Fibroblast of mammary gland (primary cell): ENCODE results near the gene FOXO6.

Experiments
- DNase-seq: peaks from one replicate; pipeline ENCODE4 v3.0.0-alpha.2; 2010; ENCODE audit warnings: low read depth
- H3K4me3 ChIP-seq: 2 replicates; pipeline ENCODE4 v1.5.1; 2011; ENCODE audit warnings: low read depth, mild to moderate bottlenecking, low read length, moderate library complexity; ENCODE audit not compliant: control insufficient read depth
- TF ChIP-seq, protein P1 (sequence below): conservative IDR thresholded peaks from 2 replicates; pipeline ENCODE4 v1.5.1; 2011; ENCODE audit warnings: low read depth, low read length, inconsistent platforms; ENCODE audit not compliant: control insufficient read depth, insufficient read depth

Gene FOXO6

DNA sequence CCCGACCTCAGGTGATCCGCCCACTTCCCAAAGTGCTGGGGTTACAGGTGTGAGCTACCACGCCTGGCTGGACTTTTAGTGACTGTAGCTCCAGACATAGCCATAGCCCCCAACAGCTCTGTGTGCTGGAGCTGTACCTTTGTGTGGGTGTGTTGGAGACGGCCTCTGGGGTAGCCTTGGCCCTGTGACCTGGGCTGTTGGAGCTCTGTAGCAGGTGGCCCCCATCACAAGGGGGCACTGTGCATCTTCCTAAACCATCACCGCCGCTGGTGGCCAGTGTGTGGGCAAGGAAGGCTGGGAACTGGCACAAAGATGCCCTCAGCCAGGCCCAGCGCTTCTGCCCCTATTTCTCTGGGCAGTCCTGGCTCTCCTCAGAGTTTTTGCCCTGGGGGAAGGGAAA is 38.4 kb upstream of the FOXO6 start:
- TF ChIP-seq, protein P1, sequence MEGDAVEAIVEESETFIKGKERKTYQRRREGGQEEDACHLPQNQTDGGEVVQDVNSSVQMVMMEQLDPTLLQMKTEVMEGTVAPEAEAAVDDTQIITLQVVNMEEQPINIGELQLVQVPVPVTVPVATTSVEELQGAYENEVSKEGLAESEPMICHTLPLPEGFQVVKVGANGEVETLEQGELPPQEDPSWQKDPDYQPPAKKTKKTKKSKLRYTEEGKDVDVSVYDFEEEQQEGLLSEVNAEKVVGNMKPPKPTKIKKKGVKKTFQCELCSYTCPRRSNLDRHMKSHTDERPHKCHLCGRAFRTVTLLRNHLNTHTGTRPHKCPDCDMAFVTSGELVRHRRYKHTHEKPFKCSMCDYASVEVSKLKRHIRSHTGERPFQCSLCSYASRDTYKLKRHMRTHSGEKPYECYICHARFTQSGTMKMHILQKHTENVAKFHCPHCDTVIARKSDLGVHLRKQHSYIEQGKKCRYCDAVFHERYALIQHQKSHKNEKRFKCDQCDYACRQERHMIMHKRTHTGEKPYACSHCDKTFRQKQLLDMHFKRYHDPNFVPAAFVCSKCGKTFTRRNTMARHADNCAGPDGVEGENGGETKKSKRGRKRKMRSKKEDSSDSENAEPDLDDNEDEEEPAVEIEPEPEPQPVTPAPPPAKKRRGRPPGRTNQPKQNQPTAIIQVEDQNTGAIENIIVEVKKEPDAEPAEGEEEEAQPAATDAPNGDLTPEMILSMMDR, result peak; percentile 29
- peak; percentile 7 for DNase-seq
- no peak overlapping the region for H3K4me3 ChIP-seq

DNA sequence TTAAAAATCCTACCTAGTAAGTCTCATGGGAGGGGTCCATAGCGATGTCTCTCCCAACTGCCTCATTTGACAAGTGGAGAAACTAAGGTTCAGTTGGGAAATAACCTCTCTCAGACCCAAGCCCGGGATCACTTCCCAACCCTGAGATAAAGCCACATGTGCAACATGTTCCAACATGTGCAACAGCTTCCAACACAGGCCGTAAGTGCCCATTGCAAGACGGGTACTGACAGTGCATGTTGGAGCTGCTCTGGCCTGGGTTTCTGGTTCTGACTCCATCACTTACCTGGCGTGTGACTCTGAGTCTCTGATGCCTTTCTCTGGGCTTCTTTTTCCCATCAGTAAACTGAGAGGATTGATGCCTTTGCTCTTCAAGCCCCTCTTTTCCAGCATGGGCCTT is 38.0 kb upstream of the FOXO6 start:
- H3K4me3 ChIP-seq, result no peak overlapping the region
- TF ChIP-seq, protein P1, result no peak
- DNase-seq, result no peak

DNA sequence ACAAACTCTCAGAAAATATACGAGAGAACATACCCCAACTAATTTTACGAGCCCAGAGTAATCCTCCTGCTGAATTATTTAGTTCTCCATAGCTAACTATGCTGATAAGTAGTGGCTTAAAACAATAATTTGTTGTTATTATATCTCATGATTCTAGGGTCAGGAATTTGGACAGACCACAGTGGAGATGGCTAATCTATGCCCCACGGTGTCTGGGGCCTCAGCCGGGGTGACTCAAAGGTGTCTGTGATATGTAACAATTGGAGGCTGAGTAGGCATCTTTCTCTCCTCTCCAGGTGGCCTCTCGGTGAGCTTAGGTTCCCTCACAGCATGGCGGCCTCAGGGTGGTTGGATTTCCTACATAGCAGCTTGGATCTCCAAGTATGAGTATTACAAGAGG is 35.4 kb upstream of the FOXO6 start:
- no peak overlapping the region for H3K4me3 ChIP-seq
- DNase-seq, result no peak
- TF ChIP-seq, protein P1, result no peak

DNA sequence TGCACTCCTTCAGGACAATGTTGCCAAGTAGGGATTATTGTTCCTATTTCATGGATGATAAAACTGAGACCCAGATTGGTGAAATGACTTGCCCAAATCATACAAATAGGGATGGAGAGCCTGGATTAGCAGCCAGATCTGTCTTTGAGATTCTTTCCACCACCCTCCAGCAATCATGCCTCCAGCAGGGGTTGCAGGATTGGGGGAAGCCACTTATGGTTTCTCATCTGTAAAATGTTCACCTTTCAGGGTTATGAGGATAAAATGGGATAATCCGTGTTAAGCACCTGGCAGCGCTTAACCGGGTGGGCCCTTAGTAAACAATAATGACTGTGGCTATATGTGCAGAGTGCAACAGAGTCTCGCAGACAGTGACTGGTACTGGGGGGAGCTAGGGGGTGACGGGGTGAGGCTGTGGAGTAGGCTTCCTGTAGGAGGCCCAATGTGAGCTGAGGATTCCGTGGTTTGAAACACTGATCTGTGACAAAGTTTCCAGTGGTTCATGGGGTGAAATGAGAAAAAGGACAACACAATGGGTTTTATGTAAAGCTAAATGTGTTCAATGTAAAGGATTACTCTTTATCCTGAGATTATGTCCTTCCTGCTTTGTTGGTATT is 33.7 kb upstream of the FOXO6 start:
- no peak for DNase-seq
- TF ChIP-seq, protein P1, result no peak
- no peak overlapping the region for H3K4me3 ChIP-seq

DNA sequence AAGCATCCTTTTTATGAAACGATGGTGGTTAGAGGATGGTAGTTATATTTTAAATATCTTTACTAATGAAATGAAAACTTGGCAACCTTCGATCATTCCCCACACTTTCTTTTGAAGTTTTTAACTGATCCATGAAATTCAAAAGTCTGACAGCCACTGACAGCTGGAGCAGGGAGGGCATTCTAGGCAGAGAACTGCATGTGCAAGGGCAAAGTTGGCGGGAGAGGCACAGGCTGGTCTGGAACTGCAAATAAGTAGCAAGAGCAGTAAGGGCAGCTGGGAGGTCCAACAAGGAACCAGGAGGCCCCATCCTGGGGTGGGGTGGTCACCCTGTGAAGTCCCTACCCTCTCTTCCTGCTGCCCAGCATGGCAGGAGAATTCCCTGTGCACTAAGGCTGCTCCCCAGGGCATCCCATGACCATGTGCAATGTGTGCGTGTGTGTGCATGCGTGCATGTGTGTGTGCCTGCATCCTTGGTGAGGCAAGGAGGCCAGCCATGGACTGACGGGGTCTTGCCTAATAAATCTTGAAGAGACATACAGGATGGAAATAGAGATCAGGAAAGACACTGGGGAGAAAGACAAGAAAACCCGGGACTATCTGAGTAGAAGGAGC is 33.1 kb upstream of the FOXO6 start:
- no peak overlapping the region for H3K4me3 ChIP-seq
- TF ChIP-seq, protein P1, result no peak
- no peak for DNase-seq

DNA sequence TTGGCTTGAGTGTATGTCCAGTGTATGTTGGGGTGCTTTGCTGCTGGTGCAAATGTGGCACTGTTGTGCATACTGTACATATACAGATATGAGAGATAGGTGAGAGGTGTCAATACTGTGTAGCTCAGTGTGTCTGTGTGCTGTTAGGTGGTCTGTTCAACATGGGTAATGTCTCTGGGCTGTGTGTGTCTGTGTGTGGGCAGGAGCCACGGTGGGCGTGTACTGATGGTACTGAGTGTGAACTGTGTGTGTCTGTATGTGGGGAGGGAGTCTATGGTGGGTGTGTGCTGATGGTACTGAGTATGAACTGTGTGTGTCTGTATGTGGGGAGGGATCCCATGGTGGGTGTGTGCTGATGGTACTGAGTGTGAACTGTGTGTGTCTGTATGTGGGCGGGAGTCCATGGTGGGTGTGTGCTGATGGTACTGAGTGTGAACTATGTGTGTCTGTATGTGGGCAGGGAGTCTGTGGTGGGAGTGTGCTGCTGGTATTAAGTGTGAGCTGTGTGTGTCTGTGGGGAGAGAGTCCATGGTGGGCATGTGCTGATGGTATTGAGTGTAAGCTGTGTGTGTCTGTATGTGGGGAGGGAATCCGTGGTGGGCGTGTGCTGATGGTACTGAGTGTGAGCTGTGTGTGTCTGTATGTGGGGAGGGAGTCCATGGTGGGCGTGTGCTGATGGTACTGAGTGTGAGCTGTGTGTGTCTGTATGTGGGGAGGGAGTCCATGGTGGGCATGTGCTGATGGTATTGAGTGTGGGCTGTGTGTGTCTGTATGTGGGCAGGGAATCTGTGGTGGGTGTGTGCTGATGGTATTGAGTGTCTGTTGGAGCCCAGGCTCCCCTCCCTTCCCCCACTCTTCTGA is 32.2 kb upstream of the FOXO6 start:
- TF ChIP-seq, protein P1, result no peak
- no peak for DNase-seq

More for the DNA sequence above, 32.2 kb upstream of the FOXO6 start:
- H3K4me3 ChIP-seq, result no peak overlapping the region
